ENCODE data around the gene PTP4A1.

The PTP4A1 gene

DNA sequence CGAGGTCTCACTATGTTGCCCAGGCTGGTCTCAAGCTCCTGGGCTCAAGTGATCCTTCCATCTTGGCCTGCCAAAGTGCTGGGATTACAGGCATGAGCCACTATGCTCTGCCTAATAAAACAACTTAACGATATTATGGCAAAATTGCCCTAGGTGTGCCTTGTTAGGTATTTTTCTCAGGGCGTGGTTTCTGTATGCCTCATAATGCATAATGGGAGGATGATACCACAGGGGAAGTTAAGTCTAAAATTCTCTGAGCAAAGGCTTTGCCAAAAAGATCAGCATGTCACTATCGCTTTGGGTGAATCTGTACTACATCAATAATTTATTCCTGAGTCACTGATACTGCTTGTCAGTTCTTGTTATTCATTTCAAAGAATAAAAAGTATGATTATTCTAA lies 15.9 kb upstream of the PTP4A1 start:
- DNase-seq (ENCODE audit: low read depth in 2 of 2), result no peak

DNA sequence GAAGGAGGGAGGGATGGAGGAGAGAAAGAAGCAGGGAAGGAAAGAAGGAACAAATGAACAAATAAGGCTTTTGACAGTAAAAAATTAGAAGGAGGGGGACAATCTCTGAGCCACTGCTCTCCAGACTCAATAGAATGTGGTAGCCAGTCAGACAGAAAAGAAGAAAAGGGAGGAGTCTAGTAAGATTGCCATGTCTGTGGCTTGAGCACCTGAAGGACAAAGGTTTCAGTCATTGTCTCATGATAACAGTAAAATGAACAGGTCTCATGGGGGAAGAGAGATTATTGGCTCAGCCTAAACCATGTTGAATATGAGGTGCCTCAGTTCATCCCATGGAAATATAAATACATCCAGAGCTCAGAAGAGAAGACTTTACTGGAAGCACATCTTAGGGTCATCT lies 14.0 kb upstream of the PTP4A1 start:
- no peak for DNase-seq (ENCODE audit: low read depth in 2 of 2)

DNA sequence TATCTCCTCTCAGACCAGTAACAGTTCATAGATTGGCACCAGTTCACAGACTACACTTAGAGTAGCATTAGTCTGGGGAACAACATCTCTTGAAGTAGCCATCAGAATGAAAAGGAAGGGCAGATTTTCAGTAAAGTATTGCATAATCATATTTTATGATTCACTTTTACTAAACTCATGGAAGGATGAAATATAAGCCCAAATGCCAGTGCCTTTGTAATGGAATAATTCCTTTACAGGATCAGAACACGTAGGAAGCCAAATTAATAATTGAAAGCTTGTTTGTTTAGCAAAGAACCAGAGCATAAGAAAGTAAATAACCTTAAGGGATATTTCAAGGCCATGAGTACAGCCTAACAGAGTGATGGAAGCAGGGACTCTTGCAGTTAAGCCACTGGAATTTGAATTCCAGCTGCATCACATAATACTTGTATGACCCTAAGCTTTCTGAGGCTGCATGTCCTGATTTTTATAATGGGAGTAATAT lies 11.4 kb upstream of the PTP4A1 start:
- no peak for DNase-seq (ENCODE audit: low read depth in 2 of 2)

DNA sequence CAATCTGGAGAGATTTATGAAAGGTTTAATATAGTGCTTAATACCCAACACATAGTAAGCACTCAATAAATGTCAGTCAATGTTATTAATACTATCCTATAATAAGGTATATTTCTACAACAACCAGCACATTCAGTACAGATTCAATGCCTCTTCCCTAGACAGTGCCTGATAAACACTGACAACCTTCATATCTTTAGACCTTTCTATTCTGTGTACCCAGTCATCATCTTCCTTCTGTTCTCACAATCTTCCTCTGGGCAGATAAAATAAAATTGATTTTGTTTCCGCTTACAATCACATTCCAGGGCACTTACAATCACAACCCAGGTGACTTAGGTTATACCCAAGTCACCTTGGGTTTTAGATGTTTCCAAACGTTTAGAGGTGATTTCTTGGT lies 11.0 kb upstream of the PTP4A1 start:
- no peak for DNase-seq (ENCODE audit: low read depth in 2 of 2)

DNA sequence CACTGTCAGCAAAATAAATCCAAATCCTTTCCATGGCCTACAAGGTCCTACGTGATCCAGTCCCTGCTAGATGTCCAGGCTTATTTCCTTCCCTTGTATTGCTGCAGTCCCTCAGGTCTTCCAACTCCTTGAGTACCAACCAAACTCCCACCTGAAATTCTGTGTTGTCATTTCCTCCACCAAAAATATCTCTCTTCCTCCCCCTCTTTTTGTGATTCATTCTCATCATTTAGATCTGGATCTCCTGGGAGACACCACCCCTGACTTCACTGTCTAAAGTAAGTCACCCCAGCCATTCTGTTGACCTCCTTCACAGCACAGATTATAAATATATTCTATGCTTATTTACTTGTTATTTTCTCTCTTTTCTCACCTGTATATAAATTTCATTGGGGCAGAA lies 9.0 kb upstream of the PTP4A1 start:
- no peak for DNase-seq (ENCODE audit: low read depth in 2 of 2)

DNA sequence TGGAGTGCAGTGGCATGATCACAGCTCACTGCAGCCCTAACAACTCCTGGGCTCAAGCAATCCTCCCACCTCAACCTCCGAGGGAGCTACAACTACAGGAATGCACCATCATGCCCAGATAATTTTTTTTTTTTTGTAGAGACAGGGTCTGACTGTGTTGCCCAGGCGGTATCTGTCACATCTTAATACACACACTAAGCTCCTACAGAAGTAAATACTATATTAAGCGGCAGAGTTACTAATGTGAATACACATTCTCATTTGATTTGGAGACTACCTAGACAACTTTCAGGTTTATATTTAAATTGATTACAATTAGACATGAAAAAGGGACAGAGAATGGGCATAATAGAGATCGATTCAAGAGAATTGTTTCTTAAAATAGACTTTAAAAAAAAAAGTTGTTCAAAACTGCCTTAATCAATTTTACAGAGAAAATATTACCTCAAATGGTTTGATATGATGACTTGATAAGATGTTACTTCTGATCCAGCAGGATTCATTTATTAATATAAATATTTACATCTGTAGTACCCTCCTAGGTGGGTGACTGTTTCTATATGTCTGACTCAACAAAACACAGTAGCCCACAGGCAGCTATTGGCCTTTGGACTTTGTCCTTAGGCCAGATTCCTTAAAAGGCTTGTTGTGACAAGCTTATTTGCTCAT lies 7.1 kb upstream of the PTP4A1 start:
- DNase-seq (ENCODE audit: low read depth in 2 of 2), result no peak

DNA sequence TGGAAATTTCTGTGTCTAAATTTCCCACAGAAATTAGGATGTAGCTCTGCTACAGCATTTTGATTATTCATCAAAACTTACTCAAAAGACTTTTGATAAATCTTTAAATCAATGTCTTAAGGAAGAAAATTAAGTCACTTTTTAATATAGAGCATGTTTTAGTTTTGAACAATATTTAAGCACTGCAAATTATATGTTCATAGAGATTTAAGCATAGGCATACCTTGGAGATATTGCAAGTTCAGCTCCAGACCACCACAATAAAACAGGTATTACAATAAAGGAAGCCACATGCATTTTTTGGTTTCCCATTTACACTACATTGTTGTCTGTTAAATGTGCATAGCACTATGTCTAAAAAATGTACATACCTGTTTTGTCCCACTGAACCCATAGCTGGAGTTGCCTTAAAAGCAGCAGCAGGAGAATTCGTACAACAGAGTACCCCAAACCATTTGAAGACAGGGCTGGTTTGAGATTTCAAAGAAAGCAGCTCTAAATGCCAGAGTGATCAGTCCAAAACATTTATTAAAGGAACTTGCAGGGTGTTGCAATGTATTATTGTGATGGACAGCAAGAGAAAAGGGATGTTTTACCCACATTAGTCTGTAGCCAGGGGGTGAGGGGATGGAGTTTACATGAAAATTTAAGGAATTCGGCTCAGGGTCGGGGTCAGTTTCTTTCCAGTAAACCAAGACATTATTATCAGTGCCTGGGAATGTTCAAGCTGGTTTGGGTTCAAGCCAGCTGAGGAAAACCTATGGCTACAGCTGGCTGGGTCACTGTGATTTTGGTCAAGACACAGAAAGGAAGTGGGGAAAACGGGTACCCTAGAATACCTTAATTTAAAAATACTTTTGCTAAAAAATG lies 6.3 kb upstream of the PTP4A1 start:
- no peak for DNase-seq (ENCODE audit: low read depth in 2 of 2)

DNA sequence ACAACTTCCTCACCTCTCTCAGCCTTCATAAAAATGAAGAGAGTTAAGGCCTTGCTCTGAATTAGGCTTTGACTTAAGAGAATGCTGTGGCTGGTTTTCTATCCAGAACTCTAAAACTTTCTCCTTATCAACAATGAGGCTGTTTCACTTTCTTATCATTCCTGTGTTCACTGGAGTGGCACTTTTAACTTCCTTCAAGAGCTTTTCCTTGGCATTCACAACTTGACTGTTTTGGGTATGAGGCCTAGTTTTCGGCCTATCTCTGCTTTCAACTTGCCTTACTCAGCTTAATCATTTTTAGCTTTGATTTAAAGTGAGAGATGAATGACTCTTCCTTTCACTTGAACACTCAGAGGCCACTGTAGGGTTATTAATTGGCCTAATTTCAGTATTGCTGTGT lies 4.3 kb upstream of the PTP4A1 start:
- no peak for DNase-seq (ENCODE audit: low read depth in 2 of 2)

DNA sequence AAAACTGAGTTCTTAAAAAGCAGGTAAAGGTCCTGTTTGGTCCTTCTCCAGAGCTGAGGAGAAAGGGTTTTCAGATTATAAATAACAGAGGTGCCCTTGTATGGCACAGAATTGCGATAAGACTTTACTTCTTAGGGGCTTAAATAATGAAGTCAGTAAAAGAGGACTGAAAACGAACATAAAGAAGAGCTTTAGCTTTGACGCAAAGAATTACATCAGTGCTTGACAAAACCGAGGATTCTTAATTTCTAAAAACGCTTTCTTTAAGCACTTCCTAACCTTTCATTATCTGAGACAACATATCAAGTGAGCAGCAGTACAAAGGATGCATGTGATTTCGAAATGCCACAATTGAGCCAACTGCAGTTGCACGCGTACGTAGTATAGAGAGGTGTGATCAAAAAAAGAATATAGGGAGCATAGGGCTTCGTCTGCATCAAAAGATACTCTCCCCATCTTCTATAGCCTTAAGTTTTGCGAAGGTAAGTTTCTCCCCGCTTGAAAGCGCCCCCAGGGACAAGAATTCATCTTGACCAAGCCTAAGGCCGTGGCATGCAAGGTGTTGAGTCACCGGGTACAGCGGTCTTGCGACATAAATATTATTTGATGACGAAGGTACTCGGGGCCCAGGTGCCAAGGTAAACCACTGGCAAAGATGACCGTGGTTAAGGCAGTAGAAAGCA lies 778 bp upstream of the PTP4A1 start:
- DNase-seq (ENCODE audit: low read depth in 2 of 2), result peak in 1 of 2 donors; percentile 17

DNA sequence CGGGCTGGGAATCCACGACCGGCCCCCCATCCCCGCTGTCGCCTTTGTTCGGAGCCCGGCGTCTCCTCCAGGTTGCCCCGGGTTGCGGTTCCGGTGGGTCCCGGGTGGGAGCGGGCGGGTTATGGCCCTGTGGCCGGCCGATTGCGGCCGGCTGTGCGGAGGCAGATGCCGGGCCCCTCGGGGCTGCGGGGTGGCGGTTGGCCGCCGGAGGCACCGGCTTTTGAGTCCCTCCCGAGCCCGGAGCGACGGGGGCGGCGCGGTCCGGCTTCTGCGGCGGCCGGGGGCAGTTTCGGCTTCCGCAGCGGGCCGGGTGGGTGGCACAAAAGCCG lies 431 bp downstream of the PTP4A1 start:
- DNase-seq (ENCODE audit: low read depth in 2 of 2), result no peak

DNA sequence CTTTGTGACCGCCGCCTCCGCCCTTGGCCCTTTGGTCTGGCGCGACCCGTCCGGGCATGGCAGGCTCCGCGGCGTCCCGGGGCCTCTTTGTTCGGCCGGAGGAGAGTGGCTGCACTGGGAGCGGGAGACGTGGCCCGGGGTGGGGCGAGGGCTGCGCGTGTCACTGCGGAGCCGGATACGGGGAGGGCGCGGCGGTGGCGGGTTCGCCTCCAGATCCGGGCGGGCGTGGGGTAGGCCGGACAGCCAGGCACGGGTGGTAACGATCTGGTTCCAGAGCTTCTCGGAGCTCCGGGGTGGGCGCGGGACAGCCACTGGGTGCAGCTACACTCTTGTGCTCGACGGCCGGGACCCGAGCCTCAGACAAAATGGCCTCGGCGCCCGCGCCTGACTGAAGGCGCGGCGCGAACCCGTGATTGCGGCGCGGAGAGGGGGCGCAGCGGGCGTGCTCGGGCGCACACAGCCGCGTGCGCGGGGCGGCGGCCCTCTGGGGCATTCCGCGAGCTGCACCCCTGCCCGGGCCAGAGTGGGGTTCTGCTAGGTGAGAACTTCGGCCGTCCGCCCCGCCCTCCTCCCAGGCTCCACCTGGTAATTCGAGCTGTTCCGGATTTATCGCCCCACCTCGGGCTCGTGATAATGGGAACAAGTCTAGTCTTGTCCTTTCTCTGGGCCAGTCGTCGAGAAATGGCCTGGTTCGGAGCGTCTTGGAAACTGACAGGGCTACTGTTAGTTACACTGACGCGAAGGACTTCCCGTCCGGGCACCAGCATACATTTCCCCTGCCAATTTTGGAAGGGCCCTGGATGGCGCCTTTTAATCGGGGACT lies 1.0 kb downstream of the PTP4A1 start:
- peak; percentile 7 to 31 for DNase-seq (ENCODE audit: low read depth in 2 of 2)

DNA sequence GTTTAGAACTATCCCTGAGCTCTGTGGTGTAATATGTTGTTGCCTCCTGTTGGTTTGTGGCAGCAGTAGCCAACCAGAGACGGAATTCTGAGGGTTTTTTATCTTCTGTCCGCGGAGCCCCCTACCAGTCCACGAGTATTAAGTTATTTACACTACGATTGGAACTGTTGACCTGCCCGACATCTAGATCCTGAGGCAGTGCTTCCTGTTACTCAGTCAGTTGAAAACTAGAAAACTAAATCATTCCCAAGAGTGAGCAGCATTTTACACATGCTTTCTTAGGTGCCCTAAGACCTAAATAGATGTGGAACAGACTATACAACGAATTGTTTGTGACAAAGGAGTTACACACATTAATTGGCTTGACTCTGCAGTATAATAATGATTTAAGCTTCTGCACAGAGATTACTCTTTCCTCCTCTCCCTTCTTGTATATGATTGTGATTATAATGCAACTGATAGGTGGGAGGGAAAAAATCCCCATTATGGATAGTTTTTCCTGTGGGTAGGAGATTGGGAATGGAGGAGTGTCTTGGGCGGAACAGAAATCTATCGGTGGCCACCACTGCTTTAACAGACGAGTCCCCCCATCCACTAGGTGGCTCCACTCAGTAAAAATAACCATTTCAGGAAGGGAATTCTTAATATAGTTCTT lies 1.7 kb downstream of the PTP4A1 start:
- no peak for DNase-seq (ENCODE audit: low read depth in 2 of 2)

DNA sequence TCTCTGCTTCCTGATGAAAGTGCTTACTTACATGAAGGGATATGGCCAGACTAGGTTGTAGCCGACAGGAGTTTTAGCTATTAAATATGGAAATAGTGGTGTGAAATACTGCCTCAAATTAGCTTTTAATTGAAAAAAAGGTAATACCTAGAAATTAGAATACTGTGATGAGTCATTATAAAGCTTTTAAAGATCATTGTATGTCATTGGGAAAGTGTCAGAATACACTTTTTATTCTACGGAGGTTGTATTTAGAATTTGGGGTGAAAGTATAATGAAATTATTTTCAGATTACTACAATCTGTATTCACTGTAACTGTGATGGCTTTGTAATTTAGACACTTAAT lies 2.2 kb downstream of the PTP4A1 start:
- DNase-seq (ENCODE audit: low read depth in 2 of 2), result no peak

DNA sequence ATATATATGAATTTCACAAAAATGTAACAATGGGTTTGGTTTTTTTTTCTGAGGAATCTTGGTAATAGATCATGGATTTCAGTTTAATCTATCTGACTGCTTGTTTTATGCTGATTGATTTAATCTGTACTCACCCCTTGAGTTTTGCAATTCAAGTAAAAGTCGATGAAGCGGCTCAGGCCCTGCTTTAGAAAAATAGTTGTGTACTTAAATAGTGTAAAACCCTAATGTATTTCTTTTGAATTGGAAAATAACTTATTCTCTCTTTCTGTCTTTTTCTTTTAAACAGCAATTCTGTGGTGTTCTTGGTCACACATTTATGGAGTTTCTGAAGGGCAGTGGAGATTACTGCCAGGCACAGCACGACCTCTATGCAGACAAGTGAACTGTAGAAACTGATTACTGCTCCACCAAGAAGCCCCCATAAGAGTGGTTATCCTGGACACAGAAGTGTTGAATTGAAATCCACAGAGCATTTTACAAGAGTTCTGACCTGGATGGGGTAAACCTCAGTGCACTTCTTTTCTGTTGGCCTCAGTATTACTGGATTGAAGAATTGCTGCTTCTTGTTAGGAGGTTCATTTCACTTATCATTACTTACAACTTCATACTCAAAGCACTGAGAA lies 4.0 kb downstream of the PTP4A1 start:
- DNase-seq (ENCODE audit: low read depth in 2 of 2), result no peak

DNA sequence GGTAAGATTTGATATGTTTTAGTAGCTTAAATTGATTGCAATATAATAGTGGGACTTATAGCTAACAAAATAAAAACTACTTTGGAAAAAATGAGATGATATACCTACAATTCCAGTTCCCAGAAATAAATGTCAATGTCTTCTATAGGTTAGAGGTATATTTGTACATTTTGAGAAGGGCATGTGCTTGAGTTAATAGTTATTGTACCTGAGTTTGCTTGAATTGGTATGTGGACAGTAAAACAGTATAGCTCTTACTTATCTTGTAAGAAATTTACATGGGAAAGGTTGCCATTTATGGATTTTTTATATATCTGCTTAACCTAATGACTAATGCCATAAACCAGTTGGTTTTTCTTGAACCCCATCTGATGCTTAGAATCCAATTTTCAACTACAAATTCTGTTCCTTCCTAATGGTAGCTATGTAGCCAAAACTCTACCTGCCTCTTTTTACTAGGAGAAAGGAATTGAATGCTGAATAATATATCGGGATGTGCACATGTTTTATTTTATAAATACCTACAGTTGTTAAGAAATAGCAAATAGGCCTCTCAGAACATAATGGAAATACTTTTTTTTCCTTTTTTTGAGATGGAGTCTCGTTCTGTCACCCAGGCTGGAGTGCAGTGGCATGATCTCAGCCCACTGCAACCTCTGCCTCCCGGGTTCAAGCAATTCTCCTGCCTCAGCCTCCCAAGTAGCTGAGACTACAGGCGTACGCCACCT lies 4.9 kb downstream of the PTP4A1 start:
- DNase-seq (ENCODE audit: low read depth in 2 of 2), result no peak

DNA sequence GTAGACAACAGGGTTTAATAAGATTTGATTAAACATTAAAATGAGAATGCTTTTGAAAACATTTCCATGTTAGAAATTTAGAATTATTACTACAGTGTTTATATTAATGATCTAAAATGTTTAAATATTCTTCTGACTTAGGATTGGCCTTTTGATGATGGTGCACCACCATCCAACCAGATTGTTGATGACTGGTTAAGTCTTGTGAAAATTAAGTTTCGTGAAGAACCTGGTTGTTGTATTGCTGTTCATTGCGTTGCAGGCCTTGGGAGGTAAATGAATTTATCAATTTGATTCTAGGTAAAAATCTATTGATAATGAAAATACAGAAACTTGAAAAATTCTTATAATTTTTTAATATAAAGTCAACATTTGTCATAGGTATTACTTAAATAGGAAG lies 6.5 kb downstream of the PTP4A1 start:
- DNase-seq (ENCODE audit: low read depth in 2 of 2), result no peak

DNA sequence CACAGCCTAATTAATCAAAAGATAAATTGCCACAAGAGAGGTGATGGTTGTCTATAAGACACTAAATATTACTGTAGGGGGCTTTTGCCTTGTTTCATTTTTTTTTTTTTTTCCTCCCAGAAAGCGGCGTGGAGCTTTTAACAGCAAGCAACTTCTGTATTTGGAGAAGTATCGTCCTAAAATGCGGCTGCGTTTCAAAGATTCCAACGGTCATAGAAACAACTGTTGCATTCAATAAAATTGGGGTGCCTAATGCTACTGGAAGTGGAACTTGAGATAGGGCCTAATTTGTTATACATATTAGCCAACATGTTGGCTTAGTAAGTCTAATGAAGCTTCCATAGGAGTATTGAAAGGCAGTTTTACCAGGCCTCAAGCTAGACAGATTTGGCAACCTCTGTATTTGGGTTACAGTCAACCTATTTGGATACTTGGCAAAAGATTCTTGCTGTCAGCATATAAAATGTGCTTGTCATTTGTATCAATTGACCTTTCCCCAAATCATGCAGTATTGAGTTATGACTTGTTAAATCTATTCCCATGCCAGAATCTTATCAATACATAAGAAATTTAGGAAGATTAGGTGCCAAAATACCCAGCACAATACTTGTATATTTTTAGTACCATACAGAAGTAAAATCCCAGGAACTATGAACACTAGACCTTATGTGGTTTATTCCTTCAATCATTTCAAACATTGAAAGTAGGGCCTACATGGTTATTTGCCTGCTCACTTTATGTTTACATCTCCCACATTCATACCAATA lies 7.8 kb downstream of the PTP4A1 start:
- DNase-seq (ENCODE audit: low read depth in 2 of 2), result no peak

DNA sequence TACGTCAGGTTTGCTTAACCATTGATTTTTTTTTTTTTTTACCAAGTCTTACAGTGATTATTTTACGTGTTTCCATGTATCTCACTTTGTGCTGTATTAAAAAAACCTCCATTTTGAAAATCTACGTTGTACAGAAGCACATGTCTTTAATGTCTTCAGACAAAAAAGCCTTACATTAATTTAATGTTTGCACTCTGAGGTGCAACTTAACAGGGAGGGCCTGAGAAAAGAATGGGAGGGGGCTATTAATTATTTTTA lies 8.4 kb downstream of the PTP4A1 start:
- no peak for DNase-seq (ENCODE audit: low read depth in 2 of 2)

DNA sequence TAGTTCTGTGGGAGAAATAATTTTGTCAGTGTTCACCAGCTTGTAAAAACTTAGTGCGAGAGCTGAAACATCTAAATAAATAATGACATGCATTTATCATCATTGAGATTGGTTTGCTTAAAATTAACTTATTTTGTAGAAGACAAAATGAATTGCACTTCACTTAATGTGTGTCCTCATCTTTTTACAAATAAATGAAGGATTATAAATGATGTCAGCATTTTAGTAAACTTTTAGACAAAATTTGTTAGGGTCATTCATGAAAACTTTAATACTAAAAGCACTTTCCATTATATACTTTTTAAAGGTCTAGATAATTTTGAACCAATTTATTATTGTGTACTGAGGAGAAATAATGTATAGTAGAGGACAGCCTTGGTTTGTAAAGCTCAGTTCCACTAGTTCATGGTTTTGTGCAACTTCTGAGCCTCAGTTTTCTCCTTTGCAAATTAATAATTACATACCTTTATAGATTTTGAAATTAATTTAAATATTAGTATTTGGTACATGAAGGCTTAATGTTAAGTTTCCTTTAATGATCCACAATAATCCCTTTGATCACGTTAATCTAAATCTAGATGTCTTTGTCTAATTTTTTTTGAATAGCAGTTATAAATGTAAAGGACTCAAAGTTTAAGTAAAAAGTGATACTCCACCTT lies 9.2 kb downstream of the PTP4A1 start:
- DNase-seq (ENCODE audit: low read depth in 2 of 2), result no peak

Measured in stimulated activated CD4-positive, alpha-beta T cell treated with anti-CD3 and anti-CD28 coated beads, Interleukin-1b, Interleukin-23, amount 100 ng/mL, for 1 hour (primary cell).